HFFc6 (cell line): ENCODE results near the gene SLCO3A1. TPM values are rescaled to one million over a fixed set of nuclear protein-coding genes. Genes with fewer than 3 reads are reported as not detected.

Experiments used
- DNase-seq: peaks from one replicate; pipeline ENCODE4 v3.0.0-alpha.2; 2018
- H3K27ac Mint-ChIP-seq: 2 replicates; pipeline ENCODE4 v1.8.0; 2020; ENCODE audit warnings: mild to moderate bottlenecking, mixed read lengths
- H3K27me3 Mint-ChIP-seq: 2 replicates; pipeline ENCODE4 v1.8.0; 2021; ENCODE audit warnings: mild to moderate bottlenecking, moderate library complexity, mixed read lengths; ENCODE audit not compliant: insufficient read depth
- H3K36me3 Mint-ChIP-seq: 2 replicates; pipeline ENCODE4 v1.8.0; 2021; ENCODE audit warnings: low read depth, mixed read lengths
- H3K4me1 Mint-ChIP-seq: 2 replicates; pipeline ENCODE4 v1.8.0; 2020; ENCODE audit warnings: low read depth, mixed read lengths
- H3K4me3 Mint-ChIP-seq: 2 replicates; pipeline ENCODE4 v1.8.0; 2020; ENCODE audit warnings: mild to moderate bottlenecking, moderate library complexity, mixed read lengths
- H3K9me3 Mint-ChIP-seq: 2 replicates; pipeline ENCODE4 v1.8.0; 2020; ENCODE audit warnings: mild to moderate bottlenecking, mixed read lengths
- CTCF ChIP-seq: fragments of 200-600 bp; sonication (generic); IDR thresholded peaks from 2 replicates; pipeline ENCODE4 v1.5.0; 2021; ENCODE audit warnings: antibody characterized with exemption, mild to moderate bottlenecking
- total RNA-seq, 6 experiments: library from RNA; stranded (reverse); fragmentation: NEBNext Ultra II Directional; extraction: Animal tissue kit (Norgen Biotek cat#: 25700); gene quantifications; 2 replicates in 1 of 6; 3 replicates in 5 of 6; pipeline ENCODE4 v1.2.3, GENCODE V29; 2021

The SLCO3A1 gene
- total RNA-seq, 6 experiments from 2014 or later = 5.7 to 19.4 (median 14.4) TPM

- DNase-seq = no peak
- TF ChIP-seq CTCF = no peak
- Mint-ChIP-seq H3K36me3 (no peaks in the 10 kb centered on the region), H3K27ac (no peak overlapping the region), H3K4me1 (peaks cover 36% of the 10 kb centered on the region), H3K9me3 (no peaks in the 10 kb centered on the region), H3K4me3 (no peak overlapping the region), H3K27me3 (no peaks in the 10 kb centered on the region)
Measured at GRCh38 chr15:91885714-91886270, 32.3 kb downstream of the SLCO3A1 start.

- Mint-ChIP-seq H3K36me3 (no peaks in the 10 kb centered on the region), H3K4me1 (peaks cover 38% of the 10 kb centered on the region), H3K27me3 (no peaks in the 10 kb centered on the region), H3K9me3 (no peaks in the 10 kb centered on the region), H3K27ac (no peak overlapping the region), H3K4me3 (no peak overlapping the region)
- no peak for TF ChIP-seq CTCF
- no peak for DNase-seq
Measured at GRCh38 chr15:91886878-91887277, 33.4 kb downstream of the SLCO3A1 start.

GRCh38 chr15:91887321-91887720 is 33.8 kb downstream of the SLCO3A1 start:
- H3K27me3 Mint-ChIP-seq = no peaks in the 10 kb centered on the region; the same call in 1 of the 2 replicates
- no peak for DNase-seq
- H3K36me3 Mint-ChIP-seq = no peaks in the 10 kb centered on the region
- H3K27ac Mint-ChIP-seq = no peak overlapping the region
- TF ChIP-seq CTCF = no peak
- H3K9me3 Mint-ChIP-seq = no peaks in the 10 kb centered on the region
- peaks cover 38% of the 10 kb centered on the region for H3K4me1 Mint-ChIP-seq
- H3K4me3 Mint-ChIP-seq = no peak overlapping the region

GRCh38 chr15:91887921-91888373 is 34.4 kb downstream of the SLCO3A1 start:
- H3K9me3 Mint-ChIP-seq = no peaks in the 10 kb centered on the region
- H3K4me1 Mint-ChIP-seq = peaks cover 34% of the 10 kb centered on the region
- H3K27ac Mint-ChIP-seq = no peak overlapping the region
- H3K4me3 Mint-ChIP-seq = no peak overlapping the region
- TF ChIP-seq CTCF = no peak
- DNase-seq = no peak
- no peaks in the 10 kb centered on the region for H3K36me3 Mint-ChIP-seq
- no peaks in the 10 kb centered on the region; the same call in 1 of the 2 replicates for H3K27me3 Mint-ChIP-seq

GRCh38 chr15:91889111-91889815 is 35.8 kb downstream of the SLCO3A1 start:
- Mint-ChIP-seq H3K9me3 (no peaks in the 10 kb centered on the region), H3K4me3 (no peak overlapping the region)
- no peak for TF ChIP-seq CTCF

More at GRCh38 chr15:91889111-91889815, 35.8 kb downstream of the SLCO3A1 start:
- Mint-ChIP-seq H3K27ac (no peak overlapping the region), H3K4me1 (peaks cover 20% of the 10 kb centered on the region), H3K36me3 (peaks cover 4% of the 10 kb centered on the region; the same call in 1 of the 2 replicates), H3K27me3 (no peaks in the 10 kb centered on the region; the same call in 1 of the 2 replicates)
- no peak for DNase-seq
